Measurements from ENCODE around the gene SLC23A2.
"Not testable (repeated sequence)": the region's sequence is repeated elsewhere in the genome, so short reads cannot be mapped to it uniquely, and the experiment has no call there.

SLC23A2 gene

DNA sequence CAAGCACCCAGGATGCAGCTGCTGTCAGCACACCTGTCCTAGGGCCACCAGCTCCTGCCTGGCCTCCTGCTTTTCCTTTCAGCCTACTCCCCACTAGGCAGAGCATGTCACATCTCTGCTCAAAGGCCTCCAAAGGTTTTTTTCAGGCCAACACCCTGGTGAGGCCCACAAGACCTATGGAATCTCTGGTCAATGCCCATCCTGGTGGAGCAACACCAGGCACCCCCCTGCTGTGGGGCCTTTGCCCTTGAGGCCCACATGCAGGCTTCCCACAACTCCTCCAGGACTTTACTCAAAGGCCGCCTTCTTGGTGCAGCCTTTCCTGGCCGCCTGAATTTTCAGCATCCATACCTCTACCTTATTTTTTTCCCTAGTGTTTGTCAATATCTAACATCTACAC, 76.9 kb downstream of the SLC23A2 start:
- TF ChIP-seq, protein P1, sequence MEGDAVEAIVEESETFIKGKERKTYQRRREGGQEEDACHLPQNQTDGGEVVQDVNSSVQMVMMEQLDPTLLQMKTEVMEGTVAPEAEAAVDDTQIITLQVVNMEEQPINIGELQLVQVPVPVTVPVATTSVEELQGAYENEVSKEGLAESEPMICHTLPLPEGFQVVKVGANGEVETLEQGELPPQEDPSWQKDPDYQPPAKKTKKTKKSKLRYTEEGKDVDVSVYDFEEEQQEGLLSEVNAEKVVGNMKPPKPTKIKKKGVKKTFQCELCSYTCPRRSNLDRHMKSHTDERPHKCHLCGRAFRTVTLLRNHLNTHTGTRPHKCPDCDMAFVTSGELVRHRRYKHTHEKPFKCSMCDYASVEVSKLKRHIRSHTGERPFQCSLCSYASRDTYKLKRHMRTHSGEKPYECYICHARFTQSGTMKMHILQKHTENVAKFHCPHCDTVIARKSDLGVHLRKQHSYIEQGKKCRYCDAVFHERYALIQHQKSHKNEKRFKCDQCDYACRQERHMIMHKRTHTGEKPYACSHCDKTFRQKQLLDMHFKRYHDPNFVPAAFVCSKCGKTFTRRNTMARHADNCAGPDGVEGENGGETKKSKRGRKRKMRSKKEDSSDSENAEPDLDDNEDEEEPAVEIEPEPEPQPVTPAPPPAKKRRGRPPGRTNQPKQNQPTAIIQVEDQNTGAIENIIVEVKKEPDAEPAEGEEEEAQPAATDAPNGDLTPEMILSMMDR (IDR thresholded peaks at IDR 0.05; ENCODE audit: control insufficient read depth, insufficient read depth, low read depth, low read length, missing control alignments): no peak
- no peak overlapping the region for H3K4me3 ChIP-seq (ENCODE audit: control insufficient read depth, low read depth, low read length)
- no peak for DNase-seq (ENCODE audit: low read depth)

DNA sequence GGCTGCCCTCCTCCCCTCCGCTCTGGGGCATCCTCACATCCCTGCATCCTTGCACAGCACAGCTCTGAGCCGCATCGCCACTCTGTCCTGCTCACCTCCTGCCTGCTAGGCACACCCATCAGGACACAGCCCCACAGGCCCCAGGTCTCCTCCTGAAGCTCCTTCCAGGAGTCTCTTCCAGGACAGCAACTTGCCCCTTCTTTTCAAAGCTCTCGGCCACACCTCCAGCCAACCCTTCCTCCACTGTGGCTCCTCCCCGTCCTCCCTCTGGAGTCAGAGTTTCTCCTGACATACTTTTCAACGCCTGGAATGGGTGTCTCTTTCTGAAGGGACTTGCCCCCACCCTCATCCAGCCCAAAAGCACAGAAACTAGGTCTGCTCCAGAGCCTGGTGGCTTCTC, 77.3 kb downstream of the SLC23A2 start:
- DNase-seq (ENCODE audit: low read depth): no peak
- TF ChIP-seq, protein P1 (IDR thresholded peaks at IDR 0.05; ENCODE audit: control insufficient read depth, insufficient read depth, low read depth, low read length, missing control alignments): no peak
- no peak overlapping the region for H3K4me3 ChIP-seq (ENCODE audit: control insufficient read depth, low read depth, low read length)

GRCh38 chr20:4922186-4922585, 79.1 kb downstream of the SLC23A2 start:
- no peak for DNase-seq (ENCODE audit: low read depth)
- H3K4me3 ChIP-seq (ENCODE audit: control insufficient read depth, low read depth, low read length): no peak overlapping the region
- TF ChIP-seq, protein P1 (IDR thresholded peaks at IDR 0.05; ENCODE audit: control insufficient read depth, insufficient read depth, low read depth, low read length, missing control alignments): no peak

GRCh38 chr20:4921271-4921670, 80.0 kb downstream of the SLC23A2 start:
- DNase-seq (ENCODE audit: low read depth); H3K4me3 ChIP-seq (ENCODE audit: control insufficient read depth, low read depth, low read length): not testable (repeated sequence)

DNA sequence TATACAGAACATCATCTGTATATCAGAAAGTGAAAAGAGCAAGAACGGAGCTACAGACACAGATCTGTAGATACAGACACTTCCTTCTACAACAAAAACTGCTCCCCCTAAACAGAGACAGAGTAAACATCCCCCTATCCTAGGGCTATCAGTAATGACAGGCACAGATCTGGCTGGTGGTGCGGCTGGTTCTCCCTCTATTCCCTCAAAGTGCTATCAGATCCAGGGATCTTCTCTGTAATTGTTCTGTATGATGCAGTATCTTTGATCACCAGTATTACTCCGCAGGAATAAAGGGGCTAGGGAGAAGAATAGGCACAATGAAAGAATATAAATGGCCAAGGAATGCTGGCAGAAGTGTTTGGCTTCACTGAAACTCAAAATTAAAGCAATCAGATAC, 80.7 kb downstream of the SLC23A2 start:
- TF ChIP-seq, protein P1 (IDR thresholded peaks at IDR 0.05; ENCODE audit: control insufficient read depth, insufficient read depth, low read depth, low read length, missing control alignments): no peak
- no peak for DNase-seq (ENCODE audit: low read depth)
- H3K4me3 ChIP-seq (ENCODE audit: control insufficient read depth, low read depth, low read length): no peak overlapping the region

DNA sequence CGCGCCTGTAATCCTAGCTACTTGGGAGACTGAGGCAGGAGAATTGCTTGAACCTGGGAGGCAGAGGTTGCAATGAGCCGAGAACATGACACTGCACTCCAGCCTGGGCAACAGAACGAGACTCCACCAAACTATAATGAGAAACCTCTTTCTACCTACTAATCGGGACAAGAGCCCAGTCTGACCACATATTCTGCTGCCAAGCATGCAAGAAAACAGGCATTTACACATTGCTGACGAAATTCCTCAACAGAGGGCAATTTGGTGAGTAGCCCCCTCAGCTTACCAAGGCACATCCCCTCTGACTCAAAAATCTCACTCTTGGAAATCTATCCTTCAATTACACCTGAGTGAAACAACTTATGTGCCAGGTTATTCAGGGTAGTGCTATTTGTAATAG, 81.2 kb downstream of the SLC23A2 start:
- TF ChIP-seq, protein P1 (IDR thresholded peaks at IDR 0.05; ENCODE audit: control insufficient read depth, insufficient read depth, low read depth, low read length, missing control alignments): no peak
- DNase-seq (ENCODE audit: low read depth): no peak
- H3K4me3 ChIP-seq (ENCODE audit: control insufficient read depth, low read depth, low read length): no peak overlapping the region

- H3K4me3 ChIP-seq (ENCODE audit: control insufficient read depth, low read depth, low read length): no peak overlapping the region
- TF ChIP-seq, protein P1 (IDR thresholded peaks at IDR 0.05; ENCODE audit: control insufficient read depth, insufficient read depth, low read depth, low read length, missing control alignments): no peak
- DNase-seq (ENCODE audit: low read depth): no peak
These were observed 82.1 kb downstream of the SLC23A2 start for GRCh38 chr20:4919047-4919704.
